NCI-H226 (cell line): ENCODE results near the gene PREX1.

Experiments used
- DNase-seq: peaks from one replicate; pipeline ENCODE4 v3.0.0-alpha.2; 2015

The PREX1 gene

DNA sequence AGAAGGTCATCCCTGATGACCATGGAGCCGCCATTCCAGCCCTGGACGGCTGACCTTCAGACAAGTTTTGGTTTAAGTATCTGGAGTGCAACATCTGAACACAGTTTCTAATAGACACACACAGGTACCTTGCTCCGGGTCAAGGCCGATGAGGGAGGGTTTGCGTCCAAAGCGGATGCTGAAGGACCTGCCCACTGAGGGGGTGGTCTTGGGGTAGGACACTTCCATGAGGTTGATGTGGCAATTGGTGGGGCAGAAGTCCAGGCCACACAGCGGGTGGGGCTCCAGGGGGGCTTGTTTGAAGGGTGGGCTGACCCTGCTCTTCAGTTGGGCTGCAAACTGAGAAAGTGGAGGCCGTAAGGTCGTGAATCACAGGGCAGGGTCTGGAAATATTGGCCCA lies 177.9 kb downstream of the PREX1 start:
- no peak for DNase-seq

GRCh38 chr20:48649104-48649626 lies 178.6 kb downstream of the PREX1 start:
- no peak for DNase-seq

DNA sequence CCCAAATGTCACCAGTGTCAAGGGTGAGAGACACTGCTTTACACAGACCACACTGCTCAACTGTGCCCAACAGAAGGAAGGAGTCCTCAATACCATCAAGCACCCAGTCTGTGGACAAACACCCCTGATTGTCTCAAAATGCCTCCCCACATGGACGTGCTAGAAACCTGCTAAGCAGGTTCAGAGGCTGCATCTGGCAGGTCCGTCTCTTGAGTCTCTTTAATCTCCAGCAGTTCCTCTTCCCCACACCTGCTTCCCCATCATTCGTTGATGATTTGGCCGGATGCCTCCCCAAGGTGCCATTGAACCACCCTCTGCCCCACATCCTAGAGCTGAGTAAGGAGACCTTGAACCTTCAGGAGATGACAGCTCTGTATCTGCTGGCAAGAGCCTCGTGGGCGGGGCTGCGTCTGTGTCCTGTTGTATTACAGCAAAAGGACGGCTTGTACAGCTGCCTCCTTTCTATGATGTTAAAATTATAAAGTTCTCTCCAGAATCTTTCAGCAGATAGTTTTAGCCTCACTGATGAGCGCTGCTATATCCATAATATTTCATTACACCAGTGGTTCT lies 179.2 kb downstream of the PREX1 start:
- no peak for DNase-seq

DNA sequence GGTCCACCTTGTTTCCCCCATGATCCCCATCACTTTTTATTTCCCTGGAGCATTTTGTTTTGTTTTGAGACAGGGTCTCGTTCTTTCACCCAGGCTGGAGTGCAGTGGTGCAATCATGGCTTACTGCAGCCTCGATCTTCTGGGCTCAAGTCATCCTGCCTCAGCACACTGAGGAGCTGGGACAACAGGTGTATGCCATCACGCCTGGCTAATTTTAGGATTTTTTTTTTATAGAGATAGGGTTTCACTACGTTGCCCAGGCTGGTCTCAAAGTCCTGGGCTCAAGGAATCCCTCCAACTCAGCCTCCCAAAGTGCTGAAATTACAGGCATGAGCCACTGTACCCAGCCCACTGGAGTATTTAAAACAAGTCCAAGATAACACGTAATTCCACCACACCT lies 179.9 kb downstream of the PREX1 start:
- DNase-seq, result no peak

GRCh38 chr20:48645666-48646065 lies 182.1 kb downstream of the PREX1 start:
- DNase-seq, result no peak

DNA sequence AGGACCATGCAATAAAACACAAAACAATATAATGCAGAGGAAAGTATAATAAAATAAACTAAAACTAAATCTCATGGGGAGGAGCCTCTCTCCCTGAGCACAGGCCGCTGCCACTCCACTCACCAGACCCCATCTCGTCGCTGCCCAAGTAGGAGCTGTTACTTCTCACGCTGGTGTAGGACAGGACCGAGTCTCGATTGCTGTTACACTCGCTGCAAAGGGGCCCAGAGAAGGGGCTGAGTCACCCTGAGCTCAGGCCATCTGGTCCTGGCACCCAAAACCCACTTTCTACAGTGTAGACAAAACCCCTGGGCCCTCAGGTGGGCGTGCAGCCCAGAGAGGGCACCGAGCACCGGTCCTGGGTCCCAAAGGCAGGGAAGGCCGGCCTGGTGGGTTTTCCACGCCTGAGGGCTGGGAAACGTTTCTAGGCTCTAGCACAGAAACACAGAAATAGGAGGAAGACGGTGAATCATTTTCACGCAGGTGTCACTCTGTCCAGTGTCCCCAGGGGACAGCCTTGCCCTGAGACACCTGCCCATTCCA lies 183.4 kb downstream of the PREX1 start:
- DNase-seq, result no peak

- no peak for DNase-seq
These were observed 185.5 kb downstream of the PREX1 start for GRCh38 chr20:48642105-48642880.

DNA sequence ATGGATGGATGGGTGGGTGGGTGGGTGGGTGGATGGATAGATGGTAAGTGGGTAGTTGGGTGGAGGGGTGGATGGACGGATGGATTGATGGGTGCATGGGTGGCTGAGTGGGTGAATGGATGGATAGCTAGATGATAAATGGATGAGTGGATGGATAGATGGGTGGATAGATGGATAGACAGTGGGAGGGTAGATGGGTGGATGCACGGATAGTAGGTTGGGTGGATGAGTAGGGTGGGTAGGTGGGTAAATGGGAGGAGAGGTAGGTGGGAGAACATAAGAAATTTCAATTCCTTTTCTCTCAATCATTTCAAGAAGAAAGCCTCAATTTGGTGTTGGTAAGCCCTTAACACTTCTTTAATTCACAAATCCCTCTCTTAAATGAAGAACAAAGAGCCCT lies 186.9 kb downstream of the PREX1 start:
- DNase-seq, result no peak

GRCh38 chr20:48639899-48640298 lies 187.9 kb downstream of the PREX1 start:
- no peak for DNase-seq

GRCh38 chr20:48638546-48638945 lies 189.3 kb downstream of the PREX1 start:
- DNase-seq, result peak; percentile 66

GRCh38 chr20:48637461-48637860 lies 190.3 kb downstream of the PREX1 start:
- no peak for DNase-seq

DNA sequence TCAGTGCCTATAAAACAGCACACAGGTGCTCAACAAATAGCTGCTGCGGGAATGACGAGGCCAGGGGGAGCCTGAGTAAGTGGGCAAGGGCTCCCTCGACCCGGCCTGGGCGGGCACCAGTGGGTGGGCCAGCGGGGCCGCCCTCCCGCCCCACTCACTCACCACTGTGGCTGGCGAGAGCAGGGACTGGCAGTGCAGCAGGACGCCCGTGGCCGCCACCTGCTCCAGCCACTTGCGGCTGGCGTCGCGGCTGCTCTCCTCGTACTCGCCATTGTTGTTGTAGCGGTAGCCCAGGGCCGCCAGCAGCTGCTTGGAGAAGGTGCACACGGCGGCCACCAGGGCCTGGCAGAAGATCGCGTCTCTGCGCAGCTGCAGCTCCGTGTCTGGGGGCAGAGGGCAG lies 191.5 kb downstream of the PREX1 start:
- no peak for DNase-seq

- no peak for DNase-seq
These were observed 192.0 kb downstream of the PREX1 start for GRCh38 chr20:48635791-48636267.

GRCh38 chr20:48635361-48635760 lies 192.4 kb downstream of the PREX1 start:
- DNase-seq, result no peak

GRCh38 chr20:48634641-48635040 lies 193.2 kb downstream of the PREX1 start:
- no peak for DNase-seq

DNA sequence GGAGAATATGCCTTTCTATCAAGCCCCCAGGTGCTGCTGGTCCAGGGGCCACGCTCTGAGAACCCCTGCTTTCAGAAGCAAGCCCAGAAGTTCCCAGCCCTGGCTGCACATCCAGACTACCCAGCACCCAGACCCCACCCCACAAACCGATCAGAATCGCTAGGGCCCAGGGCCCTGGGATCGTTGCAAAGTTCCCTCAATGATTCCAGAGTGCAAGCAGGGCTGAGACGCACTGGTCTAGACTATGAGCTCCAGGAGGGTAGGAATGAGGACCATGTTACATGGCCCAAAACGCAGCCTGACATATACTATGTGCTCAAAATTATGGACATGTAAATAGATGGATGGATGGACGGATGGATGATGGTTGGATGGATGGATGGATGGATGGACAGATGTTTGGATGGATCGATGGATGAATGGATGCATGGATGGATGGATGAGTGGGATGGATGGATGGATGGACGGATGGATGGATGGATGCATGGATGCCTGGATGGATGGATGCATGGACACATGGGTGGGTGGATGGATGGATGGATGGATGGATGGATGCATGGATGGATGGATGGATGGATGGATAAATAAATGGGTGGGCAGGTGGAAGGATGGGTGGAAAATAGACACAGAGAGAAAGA lies 194.1 kb downstream of the PREX1 start:
- DNase-seq, result no peak

- no peak for DNase-seq
These were observed 194.8 kb downstream of the PREX1 start for GRCh38 chr20:48632825-48633619.

- DNase-seq, result no peak
These were observed 195.6 kb downstream of the PREX1 start for GRCh38 chr20:48632017-48632824.

DNA sequence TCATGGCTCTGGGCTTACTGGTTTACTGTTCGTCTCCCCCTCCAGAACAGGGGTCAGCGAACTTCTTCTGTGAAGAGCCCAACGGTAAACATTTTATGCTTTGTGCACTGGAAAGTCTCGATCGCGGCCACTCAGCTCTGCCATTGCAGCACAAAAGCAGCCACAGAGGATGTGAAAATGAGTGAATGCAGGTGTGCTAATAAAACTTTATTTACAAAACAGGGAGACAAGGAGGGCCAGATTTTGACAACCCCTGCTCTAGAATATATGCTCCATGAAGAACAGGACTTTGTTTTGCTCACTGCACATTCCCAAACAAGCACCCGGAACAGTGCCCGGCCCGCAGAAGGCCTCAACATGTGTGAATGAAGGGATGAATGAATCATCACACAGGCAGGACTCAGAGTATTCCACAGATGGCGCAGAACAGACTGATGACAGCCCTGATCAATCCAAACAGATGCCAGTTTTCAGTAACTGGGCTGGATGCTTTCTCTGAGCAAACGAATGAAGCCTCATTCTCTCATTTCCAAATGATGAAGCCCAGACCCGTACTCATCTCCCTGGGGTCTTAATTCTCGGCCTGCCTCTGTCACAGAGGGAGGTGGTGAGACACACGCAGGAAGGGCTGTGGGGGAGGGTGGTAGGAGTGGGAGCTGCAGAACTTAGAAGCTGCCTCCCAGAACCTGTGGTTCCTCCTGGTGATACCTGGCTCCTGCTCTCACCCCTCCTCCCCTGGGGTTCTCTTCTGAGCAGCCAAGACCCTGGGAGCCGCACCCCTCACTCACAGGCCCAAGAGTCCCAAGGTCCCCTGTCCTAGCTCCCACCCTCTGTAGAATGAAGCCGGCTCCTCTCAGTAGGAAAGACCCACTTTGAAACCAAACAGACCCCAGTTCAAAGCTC lies 196.4 kb downstream of the PREX1 start:
- peak; percentile 7 for DNase-seq

DNA sequence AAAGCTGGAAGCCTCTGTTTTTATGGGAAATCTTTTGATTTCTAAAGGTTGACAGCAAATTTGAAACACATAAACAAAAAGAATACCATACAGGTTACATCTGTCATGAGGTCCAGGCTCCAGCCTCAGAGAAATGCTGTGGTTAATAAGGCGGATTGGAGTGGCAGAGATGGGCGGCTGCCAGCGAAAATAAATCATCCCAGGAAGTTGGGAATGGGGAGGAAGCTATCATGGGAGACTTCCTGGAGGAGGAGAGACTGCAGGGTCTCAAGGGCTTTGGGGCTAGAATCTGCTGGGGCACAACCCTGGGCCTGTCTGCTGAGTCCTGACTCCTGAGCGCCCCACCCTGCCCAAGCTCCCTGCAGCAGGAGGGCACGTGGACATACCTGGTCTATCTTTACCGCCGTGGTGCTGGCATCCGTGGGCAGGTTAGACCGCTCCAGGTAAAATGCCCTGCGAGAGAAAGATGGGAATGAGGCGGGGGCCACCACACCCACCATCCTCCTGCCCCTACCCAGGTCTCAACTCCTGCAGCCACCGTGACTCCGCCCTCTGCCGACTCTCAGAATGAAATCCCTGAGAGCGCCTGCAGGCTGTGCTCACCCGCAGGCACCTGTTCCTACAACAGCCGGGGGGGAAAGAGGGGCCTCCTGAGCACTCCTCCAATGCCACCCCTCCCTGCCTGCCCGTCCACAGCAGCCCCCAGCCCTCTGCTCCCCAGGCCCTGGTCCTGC lies 197.3 kb downstream of the PREX1 start:
- peak; percentile 18 for DNase-seq
